Measurements from ENCODE around the gene ZNHIT3.
"Not testable (repeated sequence)": the region's sequence is repeated elsewhere in the genome, so short reads cannot be mapped to it uniquely, and the experiment has no call there.

Gene ZNHIT3
- 22.6 to 41.2 (median 37.4) reads per million in 3 experiments for total RNA-seq

DNA sequence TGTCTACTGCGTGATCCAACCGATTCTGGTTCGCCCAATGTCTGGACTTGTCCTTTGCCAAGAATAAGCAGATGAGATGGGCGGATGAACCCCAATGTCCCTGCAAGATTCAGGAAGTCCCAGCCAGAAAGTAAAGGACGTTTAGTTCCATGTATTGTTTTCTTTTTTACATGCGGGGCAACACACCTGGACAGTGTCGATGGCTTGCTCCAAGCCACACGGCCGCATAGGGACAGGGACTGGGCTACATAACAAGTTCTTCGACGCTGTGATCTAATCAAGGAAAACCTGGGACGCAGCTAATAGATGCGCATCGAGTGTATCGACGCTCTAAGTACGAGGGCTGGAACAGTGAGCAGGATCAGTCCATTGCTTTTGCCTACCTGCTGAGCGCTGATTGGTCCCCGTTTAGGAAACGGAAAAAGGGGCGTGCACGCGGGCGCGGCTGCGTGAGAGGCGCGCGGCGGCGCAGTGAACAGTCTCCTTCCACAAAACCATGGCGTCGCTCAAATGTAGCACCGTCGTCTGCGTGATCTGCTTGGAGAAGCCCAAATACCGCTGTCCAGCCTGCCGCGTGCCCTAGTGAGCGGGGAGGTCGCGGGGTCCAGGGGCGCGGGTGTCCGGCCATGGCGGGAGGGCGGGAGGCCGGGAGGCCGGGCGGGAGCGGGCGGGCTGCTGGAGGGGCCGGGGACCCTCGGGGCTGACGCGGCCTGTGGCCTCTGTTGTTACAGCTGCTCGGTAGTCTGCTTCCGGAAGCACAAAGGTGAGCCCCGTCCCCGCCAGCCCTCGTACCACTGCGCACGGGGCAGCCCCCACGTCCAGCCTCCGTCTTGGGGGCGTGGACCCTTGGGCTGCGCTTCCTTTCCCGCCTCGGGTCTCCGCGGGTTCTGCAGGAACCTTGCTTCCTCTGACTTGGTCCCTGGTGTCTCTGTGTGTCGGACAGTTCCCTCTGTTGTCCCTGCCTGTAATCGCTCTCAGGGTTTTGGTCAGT is at the start of gene ZNHIT3:
Gene ZNHIT3 (plus strand): TSS at position 478 of the 991 bp plus-strand sequence. CDS start 19 bp downstream, at position 497.
- peak; percentile 90 for DNase-seq

DNA sequence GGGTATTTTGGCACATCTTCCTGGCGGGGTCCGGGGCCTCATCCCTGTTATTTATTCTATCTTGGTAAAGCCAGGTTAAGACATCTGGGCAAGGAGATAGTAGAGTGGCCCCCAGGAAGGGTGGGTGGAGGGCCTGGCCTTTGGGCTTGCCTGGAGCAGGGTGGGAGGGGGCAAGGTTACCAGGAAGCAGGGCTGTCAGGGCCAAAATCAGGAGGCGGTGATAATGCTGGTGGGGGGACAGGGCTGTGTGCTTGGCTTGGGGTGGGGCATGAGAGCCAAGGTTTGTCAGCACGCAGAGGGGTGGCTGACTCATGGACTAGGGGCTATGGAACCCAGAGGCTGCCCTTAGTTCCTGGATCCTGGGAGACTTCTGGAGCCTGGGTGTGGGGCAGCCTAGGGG is 44.7 kb upstream of the ZNHIT3 start:
- not testable (repeated sequence) for DNase-seq

DNA sequence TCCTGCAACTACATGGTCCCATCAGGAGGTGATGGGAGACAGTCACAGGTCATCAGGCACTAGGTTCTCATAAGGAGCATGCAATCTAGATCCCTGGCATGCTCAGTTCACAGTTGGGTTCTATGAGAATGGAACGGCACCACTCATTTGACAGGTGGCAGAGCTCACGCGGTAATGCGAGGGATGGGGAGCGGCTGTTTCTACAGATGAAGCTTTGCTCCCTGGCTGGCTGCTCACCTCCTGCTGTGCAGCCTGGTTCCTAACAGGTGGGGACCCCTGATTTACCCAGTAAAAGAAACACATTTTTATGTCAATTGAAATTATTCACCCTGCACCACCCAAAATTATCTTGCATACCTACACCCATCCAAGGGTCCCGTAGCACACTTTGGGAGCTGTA is 42.7 kb upstream of the ZNHIT3 start:
- DNase-seq = no peak

DNA sequence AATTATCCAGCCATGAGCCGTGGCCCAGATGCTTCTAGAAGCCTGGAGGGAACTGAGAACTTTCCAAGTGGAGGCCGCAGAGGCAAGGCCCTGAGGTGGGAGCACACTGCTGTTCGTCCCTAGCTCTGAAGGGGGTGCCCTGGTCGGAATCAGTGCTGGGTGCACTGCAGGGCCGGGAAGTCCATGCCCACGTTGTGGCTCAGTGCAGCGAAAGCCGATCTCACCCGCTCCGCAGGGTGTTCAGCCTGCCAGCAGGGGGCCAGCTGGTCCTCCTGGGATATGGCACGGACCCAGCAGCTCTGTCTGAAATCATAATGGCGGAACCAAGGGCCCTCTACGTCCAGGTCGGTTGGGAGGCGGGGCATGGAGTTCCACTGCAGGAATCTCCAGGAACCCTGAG is 36.5 kb upstream of the ZNHIT3 start:
- DNase-seq = not testable (repeated sequence)

DNA sequence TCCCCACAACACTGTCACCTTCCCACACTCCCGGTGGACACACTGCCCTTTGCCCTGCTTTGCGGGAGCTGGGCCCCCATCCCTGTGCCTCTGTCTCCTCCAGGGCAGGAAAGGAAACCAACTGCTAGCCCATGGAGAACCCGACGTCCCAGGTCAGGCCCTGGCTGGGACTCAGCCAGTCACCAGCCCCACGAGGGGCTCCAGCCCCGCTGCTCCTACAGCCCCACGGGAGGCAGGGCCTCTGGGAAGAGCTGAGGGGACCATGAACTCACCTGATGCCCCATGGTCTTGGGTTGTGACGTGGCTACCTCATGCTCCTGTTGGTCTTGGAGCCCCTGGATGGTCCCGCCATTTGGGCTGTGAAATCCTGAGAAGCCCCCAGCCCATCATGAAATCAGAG is 33.6 kb upstream of the ZNHIT3 start:
- DNase-seq = not testable (repeated sequence)

DNA sequence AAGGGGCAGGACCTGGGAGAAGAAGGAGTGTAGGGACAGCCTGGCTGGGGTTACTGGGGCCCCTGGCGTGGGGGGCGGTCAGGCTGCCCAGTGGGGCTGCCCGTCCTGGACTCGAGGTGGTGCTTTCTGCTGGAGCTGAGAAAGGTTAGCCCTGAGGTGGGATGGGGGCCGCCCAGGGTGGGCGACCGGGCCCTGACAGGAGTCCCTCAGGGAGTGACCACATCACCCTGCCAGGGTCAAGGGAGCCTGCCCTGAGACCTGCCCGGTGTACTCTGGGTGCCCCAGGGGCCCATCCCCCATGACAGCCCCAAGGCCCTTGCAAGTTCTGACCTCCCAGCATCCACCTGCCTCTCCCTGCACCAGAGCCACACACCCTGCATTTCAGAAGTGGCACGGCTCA is 28.8 kb upstream of the ZNHIT3 start:
- DNase-seq = not testable (repeated sequence)

DNA sequence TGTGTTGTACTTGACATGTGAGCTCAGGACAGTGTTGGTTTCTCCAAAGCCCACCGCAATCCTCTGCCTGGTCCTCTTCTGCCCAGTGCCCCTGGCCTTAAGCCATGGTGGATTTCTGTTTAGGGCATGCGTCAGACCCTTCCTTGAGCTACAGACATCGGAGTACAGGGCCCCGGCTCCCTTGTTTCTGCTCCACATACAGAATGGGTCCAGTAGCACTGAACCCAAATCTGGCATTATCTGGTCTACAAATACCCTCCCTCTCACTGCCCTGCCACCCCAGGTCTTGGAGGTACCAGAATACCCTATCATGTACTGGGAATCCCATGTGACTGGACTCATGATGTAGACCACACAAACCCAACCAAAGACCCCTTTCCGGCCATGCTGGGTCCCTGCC is 27.4 kb upstream of the ZNHIT3 start:
- DNase-seq = no peak

DNA sequence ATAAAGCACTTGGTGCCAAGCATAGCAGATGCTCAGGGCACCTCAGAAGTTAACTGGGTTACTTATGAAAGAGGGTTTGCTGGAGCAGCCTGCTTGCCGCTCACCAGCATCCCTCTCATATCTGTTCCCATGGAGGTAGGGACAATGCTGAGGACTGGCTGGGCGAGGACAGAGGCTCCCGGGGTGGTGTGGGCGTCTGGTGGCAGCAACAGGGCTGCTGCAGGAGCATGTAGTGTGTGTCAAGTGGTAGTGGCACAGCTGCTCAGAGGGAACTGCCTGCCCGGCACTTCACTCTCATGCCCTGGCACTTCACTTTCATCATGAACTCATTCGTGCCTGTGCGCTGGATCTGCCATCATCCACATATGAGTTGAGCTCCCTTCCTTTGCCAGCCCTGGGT is 26.9 kb upstream of the ZNHIT3 start:
- no peak for DNase-seq

DNA sequence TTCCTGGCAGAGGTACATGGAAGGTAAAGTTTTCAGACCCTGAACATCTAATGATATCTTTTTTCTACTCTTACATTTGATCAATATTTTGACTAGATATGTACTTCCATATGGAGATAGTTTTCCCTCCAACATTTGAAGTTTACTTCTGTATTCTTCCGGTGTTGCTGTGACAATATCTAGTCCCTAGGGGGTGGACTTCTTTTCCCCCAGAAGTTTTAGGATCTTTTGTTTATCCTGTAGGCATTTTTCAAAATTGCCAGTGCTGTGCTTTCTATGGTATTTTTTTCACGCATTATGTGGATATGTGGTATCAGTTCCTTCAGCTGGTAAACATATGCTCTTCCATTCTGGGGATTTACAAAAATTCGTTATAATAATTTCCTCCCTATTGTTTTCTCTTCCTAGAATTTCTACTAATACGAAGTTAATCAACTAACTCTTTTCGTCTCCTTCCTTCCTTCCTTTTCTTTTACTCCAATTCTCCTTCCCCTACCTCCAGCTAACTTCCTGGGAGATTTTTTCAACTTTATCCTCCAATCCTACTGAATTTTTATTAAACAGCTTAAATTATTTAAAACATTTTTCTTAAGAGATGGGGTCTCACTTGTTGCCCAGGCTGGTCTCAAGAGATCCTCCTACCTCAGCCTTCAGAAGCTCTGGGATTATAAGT is 26.1 kb upstream of the ZNHIT3 start:
- no peak for DNase-seq

DNA sequence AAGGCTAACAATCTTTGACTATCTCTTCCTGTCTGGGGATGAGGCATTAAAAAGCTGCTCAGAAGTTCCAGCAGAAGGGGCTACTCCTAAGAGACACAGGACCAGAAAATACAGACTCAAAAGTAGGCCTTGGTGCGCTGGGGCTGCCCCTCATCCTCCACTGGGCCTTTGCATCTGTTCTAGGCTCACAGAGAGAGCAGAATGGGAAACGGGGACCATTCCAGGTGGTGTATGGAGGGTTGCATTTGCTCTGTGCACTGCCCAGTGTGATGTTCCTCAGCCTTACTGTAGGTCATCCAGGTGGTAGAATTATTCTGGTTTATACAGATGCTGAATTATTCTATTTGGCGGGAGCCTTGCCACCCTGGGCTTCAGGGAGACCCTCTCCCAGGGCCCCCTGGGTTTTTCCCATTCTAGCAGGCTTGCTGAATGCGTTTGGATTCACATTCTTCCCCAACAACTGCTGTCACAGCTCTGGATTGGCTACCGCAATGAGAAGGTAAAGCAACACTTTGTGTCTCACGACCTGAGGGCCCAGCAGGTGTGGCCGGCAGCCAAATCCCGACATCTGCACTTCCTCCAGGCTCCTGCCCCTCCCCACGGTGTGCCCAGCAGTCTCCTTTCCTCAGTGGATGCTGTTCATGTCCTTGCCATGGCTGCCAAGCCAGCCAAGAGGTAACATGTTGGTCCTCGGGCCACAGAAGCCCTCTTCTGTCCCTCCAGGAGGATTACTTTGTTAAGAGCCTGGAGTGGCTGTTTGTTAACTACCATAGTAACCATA is 25.0 kb upstream of the ZNHIT3 start:
- DNase-seq = no peak

DNA sequence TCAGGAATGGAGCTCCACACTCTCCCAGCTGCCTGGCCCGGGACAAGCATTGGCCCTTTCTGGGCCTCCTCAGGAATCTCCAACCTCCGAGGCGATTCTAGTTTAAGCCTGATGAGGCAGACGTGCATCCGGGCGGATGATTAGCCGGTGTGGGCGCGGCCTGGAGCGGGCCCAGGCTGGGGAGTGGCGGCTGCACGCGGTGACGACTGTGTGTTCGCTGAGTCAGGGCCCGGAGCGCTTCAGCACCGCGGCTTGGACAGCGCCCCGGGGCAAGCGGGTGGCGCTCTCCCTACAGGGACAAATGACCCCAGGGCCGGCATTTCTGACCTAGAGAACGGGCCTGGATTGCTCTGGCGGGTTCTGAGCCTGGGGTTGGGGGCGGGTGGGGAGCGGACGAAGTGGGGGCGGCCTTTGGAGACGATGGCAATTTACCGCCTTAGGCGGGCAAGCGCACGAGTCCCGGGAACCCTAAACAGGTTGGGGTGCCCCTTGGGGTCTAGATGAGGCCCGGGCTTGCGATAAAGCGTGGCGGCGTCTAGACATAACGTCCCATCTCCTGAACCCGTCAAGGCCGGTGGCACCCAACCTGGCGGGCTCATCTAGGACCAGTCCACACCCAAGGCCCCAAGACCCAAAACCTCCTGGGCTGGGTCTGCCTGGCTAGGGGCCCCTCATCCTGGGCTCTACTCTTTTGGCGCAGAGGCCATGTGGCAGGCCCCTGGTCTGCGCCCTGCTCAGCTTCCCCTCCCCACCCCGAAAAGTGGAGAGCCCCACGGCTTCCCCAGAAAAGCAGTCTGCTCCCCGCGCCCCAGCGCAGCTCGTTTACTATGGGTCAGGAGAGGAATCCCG is 22.3 kb upstream of the ZNHIT3 start:
- DNase-seq = peak; percentile 25

DNA sequence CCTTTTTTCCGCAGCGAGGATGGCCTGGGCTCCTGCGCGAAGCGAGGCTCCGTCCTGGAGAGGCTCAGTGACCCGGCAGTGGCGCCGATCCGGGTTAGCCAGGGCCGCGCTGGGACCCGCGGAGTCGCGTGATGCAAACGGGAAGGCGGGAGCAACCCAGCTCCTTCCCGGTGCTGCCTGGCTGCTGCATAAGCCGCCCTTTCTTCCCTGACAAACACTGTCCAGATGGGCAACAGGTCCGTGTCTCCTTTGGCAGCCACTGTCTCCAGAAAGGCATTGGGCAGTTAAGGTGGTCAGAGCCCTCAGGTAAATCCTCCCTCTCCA is 21.8 kb upstream of the ZNHIT3 start:
- DNase-seq = no peak

DNA sequence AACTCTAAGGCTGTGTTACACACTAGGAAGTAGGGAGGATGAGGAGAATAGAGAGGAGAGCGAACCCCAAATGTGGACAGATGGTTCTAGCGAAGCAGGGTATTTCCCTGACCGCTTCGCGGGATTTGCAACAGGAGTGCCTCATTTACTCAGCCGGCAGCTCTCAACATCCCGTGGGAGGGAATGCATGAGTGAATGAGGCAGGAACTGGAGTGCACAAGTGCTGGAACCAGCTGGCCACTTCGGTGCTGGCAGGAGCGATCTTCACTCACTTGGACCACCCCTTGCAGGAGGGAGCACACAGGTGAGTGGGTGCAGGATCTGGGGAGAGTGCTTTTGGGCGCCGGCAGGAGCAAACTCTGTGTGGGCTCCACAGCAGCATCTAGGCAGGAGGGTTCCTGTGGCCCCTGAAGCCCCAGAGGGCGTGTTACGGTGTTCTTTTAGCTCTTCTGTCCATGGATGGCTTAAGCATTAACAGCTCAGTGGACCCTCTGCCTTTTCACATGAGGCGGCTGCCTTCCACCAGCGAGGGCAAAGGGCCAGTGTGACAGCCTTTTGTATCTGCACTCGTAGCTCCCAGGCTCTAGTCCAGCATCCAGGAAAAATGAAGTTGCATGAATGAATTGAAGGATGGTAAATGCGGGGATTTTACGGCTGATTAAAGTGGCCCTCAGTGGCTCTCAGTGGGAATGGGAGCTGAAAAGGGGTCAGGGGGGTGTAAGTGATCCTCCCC is 17.4 kb upstream of the ZNHIT3 start:
- DNase-seq = no peak

DNA sequence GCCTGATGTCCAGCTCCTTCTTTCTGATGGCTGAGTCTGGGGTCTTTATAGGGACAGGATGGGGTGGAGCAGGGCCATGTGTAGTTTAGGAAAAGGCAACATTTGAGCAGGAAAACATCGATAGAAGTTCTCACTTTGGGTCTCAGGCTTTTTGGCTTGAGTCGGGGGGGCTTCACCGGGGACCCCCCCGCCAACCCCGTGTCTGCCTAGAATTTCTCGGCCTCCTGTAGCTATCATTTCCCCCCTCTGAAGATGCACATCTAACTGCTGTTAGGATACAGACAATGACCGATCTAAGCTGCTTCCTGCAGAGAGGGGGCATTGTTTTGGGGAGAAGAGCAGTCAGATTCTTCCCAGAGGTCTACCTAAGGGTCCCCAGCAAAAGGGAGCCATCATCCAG is 16.7 kb upstream of the ZNHIT3 start:
- no peak for DNase-seq

DNA sequence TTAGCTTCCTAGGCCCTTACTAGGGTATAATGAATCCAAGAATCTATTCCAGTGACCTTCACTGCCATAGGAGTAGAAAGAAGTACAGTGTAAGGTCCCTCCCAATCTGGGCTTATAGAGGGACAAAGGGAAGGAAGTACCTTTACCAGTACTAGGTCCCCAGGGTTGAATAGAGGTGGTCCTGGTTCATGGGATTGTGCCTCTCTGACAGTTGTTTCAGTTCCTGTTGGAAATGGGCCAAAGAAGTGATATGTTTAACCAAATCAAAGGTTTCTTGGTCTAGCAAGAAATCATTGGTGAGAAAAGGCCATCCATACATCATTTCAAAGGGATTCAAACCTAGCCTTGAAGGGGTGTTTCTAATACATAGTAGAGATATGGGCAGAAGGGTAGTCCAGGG is 16.0 kb upstream of the ZNHIT3 start:
- DNase-seq = no peak

DNA sequence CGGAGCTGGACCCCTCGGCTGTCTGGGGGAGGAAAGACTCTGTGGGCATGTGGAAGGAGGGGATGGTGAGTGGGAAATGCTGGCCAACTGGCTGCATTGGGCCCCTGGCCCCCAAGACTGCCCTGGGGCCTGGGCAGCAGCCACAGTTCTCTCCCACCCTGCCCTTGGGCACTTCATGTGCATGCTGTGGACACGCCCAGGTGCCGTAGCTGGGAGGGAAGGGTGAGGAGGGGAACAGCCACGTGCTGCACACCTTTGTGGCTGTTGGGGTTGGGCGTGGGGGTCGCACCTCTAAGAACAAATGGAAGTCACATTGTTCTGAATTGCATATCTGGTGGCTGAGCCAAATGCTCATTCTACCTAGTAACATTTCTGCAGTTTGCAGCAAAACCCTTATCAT is 11.9 kb upstream of the ZNHIT3 start:
- DNase-seq = no peak

DNA sequence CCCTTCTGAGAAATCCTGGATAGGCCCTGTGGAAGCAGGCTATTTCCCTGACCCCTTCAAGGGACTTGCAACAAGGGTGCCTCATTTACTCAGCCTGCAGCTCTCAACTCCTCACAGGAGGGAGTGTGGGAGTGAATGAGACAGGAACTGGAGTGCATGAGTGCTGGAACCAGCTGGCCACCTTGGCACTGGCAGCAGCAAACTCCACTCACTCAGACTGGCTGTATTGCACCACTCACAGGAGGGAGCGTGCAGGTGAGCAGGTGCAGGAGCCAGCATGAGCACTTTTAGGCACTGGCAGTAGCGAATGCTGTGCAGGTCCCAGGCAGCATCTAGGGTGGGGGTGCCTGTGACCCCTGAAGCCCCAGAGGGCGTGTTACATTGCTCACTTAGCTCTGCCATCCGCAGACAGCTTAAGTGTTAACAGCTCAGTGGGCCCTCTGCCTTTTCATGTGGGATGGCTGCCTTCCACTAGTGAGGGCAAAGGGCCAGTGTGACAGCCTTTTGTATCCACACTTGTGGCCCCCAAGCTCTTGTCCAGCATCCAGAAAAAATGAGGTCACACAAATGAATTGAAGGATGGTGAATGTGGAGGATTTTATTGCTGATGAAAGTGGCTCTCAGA is 11.0 kb upstream of the ZNHIT3 start:
- no peak for DNase-seq

DNA sequence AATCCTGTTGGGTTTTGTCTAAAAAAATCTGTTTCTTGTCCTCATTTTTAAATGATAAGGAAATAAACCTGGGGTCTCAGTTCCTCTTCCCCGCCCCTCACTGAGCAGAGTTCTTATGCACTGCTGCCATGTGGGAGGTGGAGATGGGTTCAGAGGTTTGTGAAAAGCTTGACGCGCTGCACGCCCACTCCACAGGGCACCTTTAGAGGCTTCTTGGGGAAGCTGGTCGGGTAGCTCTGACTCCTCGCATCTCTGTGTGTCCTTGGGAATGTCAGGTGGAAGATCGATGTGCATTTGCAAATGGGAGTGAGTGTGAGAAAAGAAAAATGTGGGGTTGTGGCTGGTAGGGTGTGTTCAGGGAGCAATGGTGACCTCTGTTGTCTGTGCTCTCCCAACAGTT is 4.7 kb upstream of the ZNHIT3 start:
- DNase-seq = no peak

DNA sequence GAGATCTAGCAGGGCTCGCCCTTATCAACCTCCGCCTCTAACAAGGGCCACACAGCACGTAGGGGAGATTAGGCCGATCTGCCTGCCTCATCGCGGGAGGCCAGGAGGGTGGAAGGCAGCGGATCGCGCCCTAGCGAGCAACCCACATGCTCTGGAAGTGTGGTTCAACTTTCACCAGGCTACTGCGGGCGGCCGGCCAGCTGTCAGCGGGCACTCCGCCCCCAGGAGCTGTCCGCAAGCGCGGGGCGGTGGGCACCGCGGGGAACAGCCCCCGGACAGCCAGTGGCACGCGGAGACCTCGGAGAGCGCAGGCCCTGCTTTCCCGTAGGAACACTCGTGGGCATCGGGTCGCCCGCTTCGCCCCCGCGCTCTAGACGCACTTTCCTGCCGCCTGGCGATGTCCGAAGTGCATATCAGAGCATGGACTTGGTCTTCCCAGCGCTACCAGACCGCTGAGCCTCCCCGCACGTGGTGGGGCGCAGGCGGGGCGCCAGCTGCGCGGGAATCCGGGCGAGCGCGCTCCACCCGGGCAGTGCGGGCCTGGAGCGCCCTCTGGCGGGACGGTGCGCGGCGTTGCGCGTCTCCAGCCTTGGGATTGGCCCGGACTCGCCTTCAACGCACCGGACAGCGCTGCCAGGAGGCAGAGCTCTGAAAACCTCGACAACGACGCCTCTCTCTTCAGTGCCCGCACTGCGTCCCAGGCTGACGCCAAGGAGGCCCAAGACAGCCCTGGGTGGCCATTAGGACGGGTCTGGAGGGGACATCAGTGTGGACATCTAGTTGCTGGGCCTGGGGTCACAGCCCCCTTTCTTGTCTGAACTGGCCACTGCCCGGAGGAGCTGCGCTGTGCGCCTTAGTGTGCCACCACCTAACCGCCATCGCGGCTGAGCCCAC is 3.6 kb upstream of the ZNHIT3 start:
- DNase-seq = peak; percentile 63

DNA sequence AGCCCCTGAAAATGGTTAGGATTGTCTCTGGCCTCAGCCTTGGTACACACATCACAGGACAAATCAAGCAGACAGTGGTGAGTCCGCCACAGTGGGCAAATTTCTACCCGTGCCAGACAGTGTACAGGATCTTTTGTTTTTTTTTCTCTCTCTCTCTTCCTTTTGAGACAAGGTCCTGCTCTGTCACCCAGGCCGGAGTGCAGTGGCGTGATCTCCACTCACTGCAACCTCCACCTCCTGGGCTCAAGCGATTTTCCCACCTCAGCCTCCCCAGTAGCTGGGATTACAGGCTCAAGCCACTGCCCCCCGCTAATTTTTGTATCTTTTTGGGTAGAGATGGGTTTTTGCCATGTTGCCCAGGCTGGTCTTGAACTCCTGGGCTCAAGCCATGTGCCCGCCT is 2.5 kb upstream of the ZNHIT3 start:
- DNase-seq = not testable (repeated sequence)
